Measurements from ENCODE around the gene DAGLA.

DNA sequence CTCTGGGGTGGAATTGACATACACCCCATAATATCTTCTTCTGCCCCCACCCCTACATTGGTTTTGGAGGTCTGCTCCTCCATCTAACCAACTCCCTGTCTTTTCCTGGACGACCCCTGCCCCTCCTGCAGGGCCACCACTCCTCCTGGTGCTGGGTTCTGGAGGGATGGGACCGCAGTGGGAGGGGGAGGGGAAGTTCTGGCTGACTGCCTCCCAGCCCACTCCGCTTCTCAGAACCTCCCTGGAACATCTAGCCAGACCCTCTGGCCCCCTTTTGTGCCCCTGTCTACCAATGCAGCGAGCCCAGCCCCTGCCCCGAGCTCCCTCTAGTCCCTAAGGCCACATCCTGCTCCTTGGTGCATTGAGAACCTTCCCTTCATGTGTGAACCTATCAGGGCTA, 73.5 kb downstream of the DAGLA start:
- TF ChIP-seq, protein P1, sequence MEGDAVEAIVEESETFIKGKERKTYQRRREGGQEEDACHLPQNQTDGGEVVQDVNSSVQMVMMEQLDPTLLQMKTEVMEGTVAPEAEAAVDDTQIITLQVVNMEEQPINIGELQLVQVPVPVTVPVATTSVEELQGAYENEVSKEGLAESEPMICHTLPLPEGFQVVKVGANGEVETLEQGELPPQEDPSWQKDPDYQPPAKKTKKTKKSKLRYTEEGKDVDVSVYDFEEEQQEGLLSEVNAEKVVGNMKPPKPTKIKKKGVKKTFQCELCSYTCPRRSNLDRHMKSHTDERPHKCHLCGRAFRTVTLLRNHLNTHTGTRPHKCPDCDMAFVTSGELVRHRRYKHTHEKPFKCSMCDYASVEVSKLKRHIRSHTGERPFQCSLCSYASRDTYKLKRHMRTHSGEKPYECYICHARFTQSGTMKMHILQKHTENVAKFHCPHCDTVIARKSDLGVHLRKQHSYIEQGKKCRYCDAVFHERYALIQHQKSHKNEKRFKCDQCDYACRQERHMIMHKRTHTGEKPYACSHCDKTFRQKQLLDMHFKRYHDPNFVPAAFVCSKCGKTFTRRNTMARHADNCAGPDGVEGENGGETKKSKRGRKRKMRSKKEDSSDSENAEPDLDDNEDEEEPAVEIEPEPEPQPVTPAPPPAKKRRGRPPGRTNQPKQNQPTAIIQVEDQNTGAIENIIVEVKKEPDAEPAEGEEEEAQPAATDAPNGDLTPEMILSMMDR (conservative IDR thresholded peaks at IDR 0.05): no peak
- TF ChIP-seq ZFX (IDR thresholded peaks at IDR 0.05): no peak
